ENCODE measurements around the gene RAD51.

RAD51 gene

DNA sequence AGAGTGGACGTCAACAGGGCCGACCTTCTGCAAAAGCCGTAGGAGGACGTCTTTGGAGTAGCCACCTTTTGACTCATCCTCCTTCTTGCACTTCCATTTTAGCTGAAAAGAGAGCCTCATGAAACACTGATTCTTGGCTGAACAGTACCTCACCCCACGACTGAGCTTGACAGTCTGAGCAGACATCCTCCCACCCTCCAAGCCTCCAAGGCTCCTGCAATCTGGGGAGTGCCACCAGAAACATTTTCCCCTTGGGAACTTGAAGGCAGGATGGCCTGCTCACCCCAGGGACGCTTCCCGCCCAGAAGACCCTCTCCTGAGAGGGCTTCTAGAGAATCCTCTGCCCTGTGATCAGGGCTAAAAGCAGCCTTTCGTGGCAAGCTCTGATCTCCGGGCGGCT is 80.0 kb downstream of the RAD51 start:
- FAIRE-seq (no peak), DNase-seq (ENCODE audit: insufficient read length, low spot score) (no peak)
- TF ChIP-seq PAX5 (IDR thresholded peaks at IDR 0.05; ENCODE audit: insufficient read depth, low read length, severe bottlenecking) (no peak), POU2F2 (IDR thresholded peaks at IDR 0.05; ENCODE audit: low read depth, low read length) (no peak), SPI1 (IDR thresholded peaks at IDR 0.05; ENCODE audit: low read depth, low read length) (no peak), POLR2A (IDR thresholded peaks at IDR 0.05; ENCODE audit: low read depth, low read length) (no peak), TAF1 (IDR thresholded peaks at IDR 0.05; ENCODE audit: low read depth, low read length) (no peak), POLR2AphosphoS5 (IDR thresholded peaks at IDR 0.05; ENCODE audit: low read depth, low read length) (no peak)

DNA sequence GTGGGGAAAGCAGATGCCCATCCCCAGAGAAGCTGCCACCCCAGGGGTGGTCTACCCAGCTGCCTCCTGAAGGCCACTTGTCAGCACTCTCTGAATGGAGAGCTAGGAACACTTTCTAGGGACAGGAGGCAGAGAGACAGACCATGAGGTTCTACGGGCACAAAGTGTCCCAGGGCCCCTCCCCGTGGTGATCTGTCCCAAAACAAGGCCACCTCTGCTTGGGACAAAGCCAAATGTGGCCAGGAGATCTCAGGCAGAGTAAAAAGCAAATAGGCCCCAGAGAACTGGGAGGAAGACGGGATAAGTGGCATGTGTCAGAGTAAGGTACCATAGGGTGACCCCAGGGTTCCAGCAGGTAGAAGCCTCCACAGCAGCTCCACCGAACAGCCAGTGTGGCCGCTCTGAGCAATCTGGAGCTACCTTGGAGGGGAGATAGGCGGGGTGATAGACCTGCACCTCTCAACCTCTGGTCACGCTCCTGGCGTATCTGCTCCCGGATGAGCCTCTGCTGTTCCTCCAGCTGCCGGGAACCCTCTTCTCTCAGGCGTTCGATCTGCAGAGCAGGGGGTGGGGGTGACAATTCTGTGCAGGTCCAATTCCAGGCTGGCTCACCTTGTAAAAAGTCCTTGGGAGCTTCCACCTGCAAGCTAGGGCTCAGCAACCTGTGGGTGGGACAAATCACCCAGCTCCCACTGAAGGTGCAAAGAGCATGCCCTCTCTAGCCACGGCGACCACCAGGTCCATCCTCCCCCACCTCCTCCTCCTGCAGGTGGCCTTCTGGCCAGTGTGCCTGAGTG is 81.0 kb downstream of the RAD51 start:
- TF ChIP-seq POLR2A (IDR thresholded peaks at IDR 0.05; ENCODE audit: low read depth, low read length): no peak
- no peak for TF ChIP-seq POU2F2 (IDR thresholded peaks at IDR 0.05; ENCODE audit: low read depth, low read length)
- no peak for TF ChIP-seq PAX5 (IDR thresholded peaks at IDR 0.05; ENCODE audit: insufficient read depth, low read length, severe bottlenecking)
- TF ChIP-seq TAF1 (IDR thresholded peaks at IDR 0.05; ENCODE audit: low read depth, low read length): no peak
- no peak for TF ChIP-seq POLR2AphosphoS5 (IDR thresholded peaks at IDR 0.05; ENCODE audit: low read depth, low read length)
- no peak for TF ChIP-seq SPI1 (IDR thresholded peaks at IDR 0.05; ENCODE audit: low read depth, low read length)
- DNase-seq (ENCODE audit: insufficient read length, low spot score) (no peak), FAIRE-seq (no peak)

DNA sequence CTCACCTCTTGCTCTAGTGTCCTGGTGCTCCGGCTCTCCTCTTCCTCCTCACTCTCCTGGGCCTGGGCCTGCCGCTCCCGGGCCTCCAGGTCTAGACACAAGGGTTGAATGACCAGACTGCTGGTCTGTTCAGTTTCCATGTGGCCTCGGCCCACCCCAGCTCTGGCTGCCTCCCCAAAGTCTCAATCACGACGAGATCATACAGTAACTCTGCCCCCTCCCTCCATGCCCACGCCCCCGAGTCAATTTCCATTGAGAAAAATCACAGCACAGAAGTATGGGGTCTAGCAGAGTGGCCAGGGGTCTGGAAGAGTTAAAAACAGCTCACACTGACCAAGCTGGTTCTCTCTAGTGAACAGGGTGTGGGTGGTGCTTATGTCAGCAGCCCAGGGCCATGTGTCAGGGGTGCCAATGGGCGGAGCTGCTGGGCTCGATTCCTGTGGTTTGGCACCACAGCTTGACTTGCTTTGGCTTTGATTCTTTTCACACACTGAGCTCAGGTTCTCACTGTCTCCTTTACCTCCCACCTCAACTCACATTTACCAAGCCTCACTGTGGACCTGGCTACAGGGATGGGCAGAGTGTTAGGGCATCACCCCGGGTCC is 81.7 kb downstream of the RAD51 start:
- DNase-seq (ENCODE audit: insufficient read length, low spot score): no peak
- FAIRE-seq: no peak
- no peak for TF ChIP-seq POLR2AphosphoS5 (IDR thresholded peaks at IDR 0.05; ENCODE audit: low read depth, low read length)
- no peak for TF ChIP-seq PAX5 (IDR thresholded peaks at IDR 0.05; ENCODE audit: insufficient read depth, low read length, severe bottlenecking)
- no peak for TF ChIP-seq TAF1 (IDR thresholded peaks at IDR 0.05; ENCODE audit: low read depth, low read length)

All from GM12891 (cell line).